IPS-11a (cell line): ENCODE measurements around the gene SLC25A4.
"Not testable (repeated sequence)": the region's sequence is repeated elsewhere in the genome, so short reads cannot be mapped to it uniquely, and the experiment has no call there.

Experiments
- H3K4me3 ChIP-seq: one replicate; pipeline ENCODE4 v1.5.1; 2013; ENCODE audit warnings: low read depth, low read length, control low read depth

Gene SLC25A4

DNA sequence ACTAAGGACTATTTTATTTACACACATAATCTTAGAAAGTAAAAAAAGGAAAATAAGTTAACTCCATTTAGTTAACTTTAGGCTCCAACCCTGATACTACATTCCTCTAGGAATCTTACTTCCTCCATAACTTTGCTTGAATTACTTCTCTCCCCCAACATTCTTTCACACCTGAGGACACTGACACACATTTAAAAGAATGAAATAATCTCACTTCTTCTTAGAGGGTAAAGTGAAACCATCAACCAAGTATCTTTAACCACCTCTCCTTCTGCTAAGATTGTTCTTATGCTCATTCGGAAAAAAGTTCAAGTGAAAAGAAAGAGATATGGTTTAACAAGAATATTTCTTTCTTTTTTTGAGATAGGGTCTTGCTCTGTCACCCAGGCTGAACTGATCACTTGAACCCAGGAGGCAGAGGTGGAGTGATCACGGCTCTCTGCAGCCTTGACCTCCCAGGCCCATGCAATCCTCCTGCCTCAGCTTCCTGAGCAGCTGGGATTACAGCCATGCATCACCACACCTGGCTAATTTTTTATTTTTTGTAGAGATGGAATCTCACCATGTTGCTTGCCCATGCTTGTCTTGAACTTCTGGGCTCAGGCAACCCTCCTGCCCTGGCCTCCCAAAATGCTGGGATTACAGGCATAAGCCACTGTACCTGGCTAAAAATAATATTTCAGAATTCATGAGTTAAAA lies 28.5 kb downstream of the SLC25A4 start:
- H3K4me3 ChIP-seq, result no peak overlapping the region

DNA sequence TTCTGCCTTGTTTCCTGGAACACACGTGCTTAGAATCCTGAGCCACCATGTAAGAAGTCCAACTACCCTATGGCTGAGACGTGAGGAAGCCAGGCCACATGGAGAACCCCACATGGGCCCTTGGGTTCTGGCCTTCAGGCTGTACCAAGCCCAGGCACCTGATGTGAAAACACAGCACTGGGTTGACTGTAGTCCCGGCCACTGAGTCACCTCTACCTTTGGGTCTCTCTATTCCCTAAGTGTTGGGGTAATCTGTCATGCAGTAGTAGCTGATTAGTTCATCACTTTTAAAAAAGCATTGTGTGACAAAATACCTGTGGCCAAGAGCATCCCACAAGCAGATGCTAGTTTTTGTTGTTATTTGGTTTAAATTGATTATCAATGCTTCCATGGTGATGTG lies 36.4 kb downstream of the SLC25A4 start:
- no peak overlapping the region for H3K4me3 ChIP-seq

DNA sequence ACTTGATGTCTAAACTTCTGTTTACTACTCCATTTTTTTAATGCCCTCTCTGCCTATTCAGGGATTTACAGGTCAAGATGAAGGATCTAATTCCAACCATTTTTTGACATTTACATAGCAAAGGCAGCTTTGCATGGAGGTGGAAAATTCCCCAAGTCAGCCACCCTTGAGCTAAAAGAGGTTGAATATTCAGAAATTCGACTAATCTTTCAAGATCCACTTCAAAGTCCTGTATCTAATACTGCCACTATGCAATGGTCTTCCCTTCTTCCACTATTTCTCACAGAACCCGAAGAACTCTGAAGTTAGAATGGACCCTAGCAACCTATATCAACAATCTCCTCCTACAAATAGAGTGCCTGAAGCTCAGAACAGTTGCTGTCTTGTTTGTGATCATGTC lies 39.2 kb downstream of the SLC25A4 start:
- no peak overlapping the region for H3K4me3 ChIP-seq

- H3K4me3 ChIP-seq, result no peak overlapping the region
Observed at GRCh38 chr4:185183622-185184281, 40.7 kb downstream of the SLC25A4 start.

GRCh38 chr4:185186769-185187168 lies 43.7 kb downstream of the SLC25A4 start:
- no peak overlapping the region for H3K4me3 ChIP-seq

DNA sequence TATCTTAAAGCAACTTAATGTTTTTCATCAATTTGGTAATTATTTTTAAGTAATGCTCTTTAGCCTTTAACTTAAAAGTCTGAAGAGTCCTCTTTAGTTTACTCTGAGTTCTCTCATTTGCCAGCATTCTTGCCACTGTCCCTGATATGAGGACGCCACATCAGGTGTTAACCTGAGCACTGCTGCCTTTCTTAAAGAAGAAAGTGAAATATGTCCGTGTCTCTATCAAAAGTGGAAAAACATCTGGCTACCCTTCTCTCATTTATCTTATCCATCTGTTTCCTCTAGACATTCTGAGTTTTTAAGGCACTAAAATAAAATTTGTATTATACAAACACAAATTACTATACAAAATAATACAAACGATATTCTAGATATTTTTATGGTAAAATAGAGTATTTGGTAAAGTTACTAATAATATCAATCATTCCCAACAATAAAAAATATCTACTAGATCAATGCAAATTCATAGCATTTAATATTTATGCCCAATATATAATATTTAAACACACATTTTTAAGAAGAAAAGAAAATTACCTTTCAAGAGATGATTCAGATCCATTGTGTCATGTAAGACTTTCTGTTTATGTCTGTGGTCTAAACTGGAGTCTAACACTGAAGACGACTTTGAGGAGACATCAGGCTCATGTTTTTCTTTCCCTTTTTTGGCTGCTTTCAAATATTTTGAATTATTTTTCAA lies 46.7 kb downstream of the SLC25A4 start:
- H3K4me3 ChIP-seq, result no peak overlapping the region

DNA sequence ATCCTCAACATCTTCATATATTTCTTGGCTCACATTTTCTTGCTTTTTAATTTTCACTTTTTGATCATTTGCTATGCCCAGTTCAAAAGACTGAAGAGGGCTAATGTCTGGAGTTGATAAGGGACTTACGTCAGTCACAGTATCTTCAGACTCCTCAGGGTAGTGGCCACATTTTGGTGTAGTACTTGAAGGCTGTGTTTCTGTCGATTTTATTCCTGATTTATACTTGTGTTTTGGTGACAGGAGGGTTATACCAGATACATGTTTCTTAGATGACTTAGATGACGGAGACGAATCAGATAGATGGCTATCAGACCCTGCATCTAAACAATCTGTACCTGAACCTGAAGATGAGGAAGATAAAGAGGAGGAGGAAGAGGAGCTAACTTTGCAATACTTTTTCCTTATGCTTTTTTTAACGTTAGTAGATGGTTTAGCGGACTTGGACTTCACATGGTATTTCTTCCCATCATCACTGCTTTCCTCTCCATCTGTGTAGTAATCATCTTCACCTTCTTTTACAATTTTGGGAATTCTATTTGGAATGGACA lies 47.3 kb downstream of the SLC25A4 start:
- H3K4me3 ChIP-seq, result no peak overlapping the region

GRCh38 chr4:185192059-185192458 lies 49.0 kb downstream of the SLC25A4 start:
- H3K4me3 ChIP-seq, result no peak overlapping the region

DNA sequence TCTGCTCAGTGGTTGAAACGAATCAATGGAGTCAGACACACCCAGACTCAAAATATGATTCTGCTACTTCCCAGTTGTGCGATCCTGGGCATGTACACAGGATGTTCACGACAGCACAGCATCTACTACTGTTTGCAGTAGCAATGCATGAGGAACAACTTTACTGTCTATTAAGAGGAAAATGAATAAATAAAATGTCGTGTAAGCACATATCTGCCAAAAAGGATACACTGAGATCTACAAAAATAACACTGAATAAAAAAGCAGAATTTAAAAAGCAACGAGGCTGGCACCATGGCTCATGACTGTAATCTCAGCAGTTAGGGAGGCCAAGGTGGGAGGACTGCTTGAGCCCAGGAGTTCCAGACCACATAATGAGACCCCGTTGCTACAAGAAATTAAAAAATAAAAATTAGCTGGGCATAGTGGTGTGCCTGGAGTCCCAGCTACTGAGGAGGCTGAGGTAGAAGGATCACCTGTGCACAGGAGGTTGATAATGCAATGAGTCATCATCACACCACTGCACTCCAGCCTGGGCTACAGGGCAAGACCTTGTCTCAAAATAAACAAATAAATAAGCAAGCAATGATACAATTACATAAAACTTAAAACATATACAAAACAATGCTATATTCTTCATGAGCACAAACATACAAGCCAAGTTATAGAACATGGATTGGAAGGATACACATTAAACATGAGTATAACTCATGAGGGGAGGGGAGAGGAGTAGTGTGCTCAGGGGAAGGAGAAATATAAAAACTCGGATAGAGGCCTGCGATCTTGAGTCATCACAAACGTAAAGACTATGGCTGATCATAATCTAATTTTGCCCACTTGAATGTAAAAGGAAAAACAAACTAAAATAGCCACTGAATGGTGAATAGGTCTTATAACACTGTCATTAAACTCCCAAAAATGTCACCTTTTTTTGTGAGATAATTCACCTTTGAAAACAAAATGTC lies 52.1 kb downstream of the SLC25A4 start:
- H3K4me3 ChIP-seq, result no peak overlapping the region

DNA sequence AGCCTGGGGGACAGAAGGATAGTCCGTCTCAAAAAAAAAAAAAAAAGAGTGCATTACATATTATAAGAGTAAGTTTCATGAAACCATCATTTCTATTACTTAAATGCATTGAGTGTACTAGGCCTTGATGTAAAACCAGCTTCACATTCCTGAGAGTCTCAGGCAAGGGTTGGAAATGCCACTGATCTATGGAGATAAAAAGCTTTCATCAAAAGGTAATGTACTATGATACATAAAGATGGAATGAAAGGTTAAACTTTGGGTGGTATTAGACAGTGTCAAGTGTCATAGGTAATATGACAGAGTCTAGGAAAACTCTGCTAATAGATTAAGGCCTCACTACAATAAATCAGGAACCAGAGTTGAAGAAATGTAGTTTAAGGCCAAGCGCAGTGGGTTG lies 53.4 kb downstream of the SLC25A4 start:
- H3K4me3 ChIP-seq, result no peak overlapping the region

GRCh38 chr4:185198189-185198588 lies 55.1 kb downstream of the SLC25A4 start:
- not testable (repeated sequence) for H3K4me3 ChIP-seq
